Mesendoderm (in vitro differentiated cells): ENCODE data around the gene EVPL.
"Not testable (repeated sequence)": the region's sequence is repeated elsewhere in the genome, so short reads cannot be mapped to it uniquely, and the experiment has no call there.

Experiments used
- DNase-seq: peaks from one replicate; pipeline ENCODE4 v3.0.0; 2013
- H2AK5ac ChIP-seq: 2 replicates; pipeline ENCODE4 v1.6.1; 2013; ENCODE audit warnings: low read length, inconsistent platforms
- H2BK120ac ChIP-seq: 2 replicates; pipeline ENCODE4 v1.6.1; 2013; ENCODE audit warnings: low read depth, mild to moderate bottlenecking, low read length, moderate library complexity, mixed read lengths
- H2BK15ac ChIP-seq: replicated peaks from 2 replicates; pipeline ENCODE4 v1.6.1; 2013; ENCODE audit warnings: low read depth, mild to moderate bottlenecking, moderate library complexity
- H2BK5ac ChIP-seq: 2 replicates; pipeline ENCODE4 v1.6.1; 2013; ENCODE audit warnings: low read length, inconsistent platforms
- H3K18ac ChIP-seq: 2 replicates; pipeline ENCODE4 v1.6.1; 2013; ENCODE audit warnings: mild to moderate bottlenecking, low read length, mixed read lengths
- H3K23ac ChIP-seq: one replicate; pipeline ENCODE4 v1.6.1; 2013; ENCODE audit warnings: low read length
- H3K27ac ChIP-seq: 2 replicates; pipeline ENCODE4 v1.5.1; 2013; ENCODE audit warnings: low read depth, mild to moderate bottlenecking, inconsistent platforms, low read length, moderate library complexity
- H3K27me3 ChIP-seq: 2 replicates; pipeline ENCODE4 v1.6.1; 2013; ENCODE audit warnings: low read length, control low read depth, mild to moderate bottlenecking, inconsistent platforms; ENCODE audit not compliant: insufficient read depth, poor library complexity
- H3K36me3 ChIP-seq: 2 replicates; pipeline ENCODE4 v1.6.1; 2013; ENCODE audit warnings: low read length, inconsistent platforms; ENCODE audit not compliant: control insufficient read depth, insufficient read depth
- H3K4ac ChIP-seq: one replicate; pipeline ENCODE4 v1.6.1; 2013; ENCODE audit warnings: low read depth, mild to moderate bottlenecking, low read length, moderate library complexity
- H3K4me1 ChIP-seq: 2 replicates; pipeline ENCODE4 v1.6.1; 2013; ENCODE audit warnings: low read depth, low read length, inconsistent platforms; ENCODE audit not compliant: control insufficient read depth
- H3K4me2 ChIP-seq: 2 replicates; pipeline ENCODE4 v1.6.1; 2013; ENCODE audit warnings: low read length
- H3K4me3 ChIP-seq: 2 replicates; pipeline ENCODE4 v1.5.1; 2013; ENCODE audit warnings: mild to moderate bottlenecking, low read length
- H3K56ac ChIP-seq: one replicate; pipeline ENCODE4 v1.6.1; 2013; ENCODE audit warnings: low read length
- H3K79me1 ChIP-seq: 2 replicates; pipeline ENCODE4 v1.6.1; 2013; ENCODE audit warnings: low read length, inconsistent platforms
- H3K79me2 ChIP-seq: 2 replicates; pipeline ENCODE4 v1.6.1; 2013; ENCODE audit warnings: mild to moderate bottlenecking, low read length; ENCODE audit not compliant: control insufficient read depth, insufficient read depth
- H3K9ac ChIP-seq: 2 replicates; pipeline ENCODE4 v1.6.1; 2013; ENCODE audit warnings: low read length, inconsistent platforms
- H4K5ac ChIP-seq: one replicate; pipeline ENCODE4 v1.6.1; 2013; ENCODE audit warnings: low read length
- H4K8ac ChIP-seq: one replicate; pipeline ENCODE4 v1.6.1; 2013; ENCODE audit warnings: low read depth, mild to moderate bottlenecking, control low read depth, low read length, moderate library complexity
- WGBS: extraction: QIAGEN DNeasy Blood & Tissue Kit; methylation state at CpG from one replicate; pipeline ENCODE4 v1.1.7; 2013; ENCODE audit warnings: low lambda C conversion rate, missing lambda C conversion rate; ENCODE audit not compliant: insufficient coverage; ENCODE audit errors: extremely low coverage; 5-methylcytosine and 5-hydroxymethylcytosine counted together

The EVPL gene

DNA sequence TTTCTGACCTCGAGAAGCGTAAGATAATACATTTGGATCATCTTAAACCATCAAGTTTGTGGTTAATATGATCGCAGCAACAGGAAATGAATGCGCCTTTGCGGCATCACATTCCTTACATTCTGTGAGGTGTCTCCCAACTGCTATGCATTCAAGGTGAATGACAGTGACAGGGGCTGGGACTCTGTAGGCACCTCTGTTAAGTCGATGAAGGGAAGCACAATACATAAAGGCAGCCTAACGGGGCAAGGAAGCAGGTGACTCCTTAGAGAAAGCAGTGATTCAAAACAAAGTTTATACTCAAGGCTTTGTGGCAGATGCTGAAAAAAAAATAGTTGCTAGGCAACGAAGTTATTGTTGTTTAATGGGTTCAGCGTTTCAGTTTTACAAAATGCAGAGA lies 21.6 kb upstream of the EVPL start:
- Histone ChIP-seq H3K79me2 (no peaks in the 10 kb centered on the region), H2BK5ac (no peak overlapping the region)

DNA sequence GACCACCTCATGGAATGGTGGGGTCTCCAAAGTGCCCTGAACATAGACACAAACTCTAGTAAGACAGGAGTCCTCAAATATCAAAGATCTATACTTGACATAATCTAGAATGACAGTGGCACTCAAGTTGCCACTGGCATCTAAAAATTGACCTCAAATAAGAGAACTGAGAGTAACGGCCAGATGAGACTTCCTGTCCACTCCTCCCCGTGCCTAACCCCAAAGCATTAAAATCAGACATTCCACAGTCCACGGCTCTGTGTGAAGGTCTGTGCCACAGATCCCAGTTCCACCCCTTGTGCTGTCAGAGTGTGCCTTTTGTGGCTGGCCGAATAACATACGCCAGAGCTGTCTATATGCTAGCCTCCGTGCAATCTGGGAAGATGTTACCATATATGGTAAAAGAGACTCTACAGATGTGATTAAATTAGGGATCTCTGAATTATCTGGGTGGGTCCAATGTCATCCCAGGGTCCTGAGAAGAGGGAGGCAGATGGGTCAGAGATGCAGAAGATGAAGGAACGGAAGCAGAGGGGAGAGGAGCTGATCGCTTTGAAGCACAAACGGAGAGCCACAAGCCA lies 21.0 kb upstream of the EVPL start:
- H4K8ac ChIP-seq, result no peak overlapping the region
- no peak overlapping the region for H3K56ac ChIP-seq
- H3K27me3 ChIP-seq, result no peaks in the 10 kb centered on the region
- H3K9ac ChIP-seq, result no peak overlapping the region
- H4K5ac ChIP-seq, result no peak overlapping the region
- H3K23ac ChIP-seq, result no peak overlapping the region
- no peak overlapping the region for H2BK5ac ChIP-seq
- no peak overlapping the region for H3K4me2 ChIP-seq
- no CpG with 5 or more reads among the region's 9 CpGs for WGBS
- no peaks in the 10 kb centered on the region for H3K4me1 ChIP-seq
- H3K36me3 ChIP-seq, result peaks cover 27% of the 10 kb centered on the region
- peaks cover 1% of the 10 kb centered on the region for H3K79me1 ChIP-seq
- H2BK120ac ChIP-seq, result no peak overlapping the region
- no peak overlapping the region for H2AK5ac ChIP-seq
- DNase-seq, result no peak
- H3K4me3 ChIP-seq, result no peak overlapping the region
- H3K18ac ChIP-seq, result no peak overlapping the region
- no peak overlapping the region for H3K4ac ChIP-seq
- no peak overlapping the region for H2BK15ac ChIP-seq
- no peak overlapping the region for H3K27ac ChIP-seq
- H3K79me2 ChIP-seq, result no peaks in the 10 kb centered on the region

More for the DNA sequence above, 21.6 kb upstream of the EVPL start:
- peaks cover 1% of the 10 kb centered on the region for H3K79me1 ChIP-seq
- WGBS, result no CpG with 5 or more reads among the region's 9 CpGs
- H3K4me3 ChIP-seq, result no peak overlapping the region
- no peak overlapping the region for H3K56ac ChIP-seq
- H2BK15ac ChIP-seq, result no peak overlapping the region
- no peak overlapping the region for H2AK5ac ChIP-seq
- no peak overlapping the region for H3K4ac ChIP-seq
- H2BK120ac ChIP-seq, result no peak overlapping the region
- H3K36me3 ChIP-seq, result peaks cover 22% of the 10 kb centered on the region
- no peak overlapping the region for H3K27ac ChIP-seq
- no peak overlapping the region for H4K5ac ChIP-seq
- DNase-seq, result peak; percentile 82
- H3K4me1 ChIP-seq, result no peaks in the 10 kb centered on the region
- no peak overlapping the region for H3K18ac ChIP-seq
- no peak overlapping the region for H3K4me2 ChIP-seq
- no peak overlapping the region for H4K8ac ChIP-seq
- no peak overlapping the region for H3K23ac ChIP-seq
- no peaks in the 10 kb centered on the region for H3K27me3 ChIP-seq
- no peak overlapping the region for H3K9ac ChIP-seq

DNA sequence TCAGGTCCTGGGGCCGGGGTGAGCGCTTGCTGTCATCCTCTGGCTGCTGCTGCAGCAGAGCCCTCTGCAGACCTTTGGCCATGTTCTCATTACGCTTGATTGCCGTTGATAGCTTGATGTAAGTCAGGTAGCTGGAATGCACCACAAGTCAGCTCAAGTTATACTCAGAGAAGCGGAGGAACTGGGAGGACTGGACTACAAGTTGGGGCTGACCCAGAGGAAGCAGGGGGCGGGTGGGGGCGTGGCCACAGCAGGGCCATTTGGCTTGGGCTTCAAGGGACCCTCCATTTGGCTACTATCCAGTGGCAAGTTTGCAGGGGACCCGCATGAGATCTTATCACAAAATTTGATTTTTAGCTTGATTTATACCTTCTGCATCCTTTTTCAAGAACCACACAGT lies 19.0 kb upstream of the EVPL start:
- Histone ChIP-seq H4K8ac (no peak overlapping the region), H3K4ac (no peak overlapping the region), H3K4me1 (no peaks in the 10 kb centered on the region), H3K27me3 (no peaks in the 10 kb centered on the region), H3K56ac (no peak overlapping the region), H3K36me3 (peaks cover 31% of the 10 kb centered on the region), H2BK120ac (no peak overlapping the region), H2BK15ac (no peak overlapping the region), H3K23ac (no peak overlapping the region), H3K27ac (no peak overlapping the region), H4K5ac (no peak overlapping the region), H3K79me2 (no peaks in the 10 kb centered on the region), H3K79me1 (peaks cover 1% of the 10 kb centered on the region), H2BK5ac (no peak overlapping the region), H3K9ac (no peak overlapping the region), H3K18ac (no peak overlapping the region), H2AK5ac (no peak overlapping the region), H3K4me3 (no peak overlapping the region), H3K4me2 (no peak overlapping the region)
- no CpG with 5 or more reads among the region's 8 CpGs for WGBS
- DNase-seq, result no peak

DNA sequence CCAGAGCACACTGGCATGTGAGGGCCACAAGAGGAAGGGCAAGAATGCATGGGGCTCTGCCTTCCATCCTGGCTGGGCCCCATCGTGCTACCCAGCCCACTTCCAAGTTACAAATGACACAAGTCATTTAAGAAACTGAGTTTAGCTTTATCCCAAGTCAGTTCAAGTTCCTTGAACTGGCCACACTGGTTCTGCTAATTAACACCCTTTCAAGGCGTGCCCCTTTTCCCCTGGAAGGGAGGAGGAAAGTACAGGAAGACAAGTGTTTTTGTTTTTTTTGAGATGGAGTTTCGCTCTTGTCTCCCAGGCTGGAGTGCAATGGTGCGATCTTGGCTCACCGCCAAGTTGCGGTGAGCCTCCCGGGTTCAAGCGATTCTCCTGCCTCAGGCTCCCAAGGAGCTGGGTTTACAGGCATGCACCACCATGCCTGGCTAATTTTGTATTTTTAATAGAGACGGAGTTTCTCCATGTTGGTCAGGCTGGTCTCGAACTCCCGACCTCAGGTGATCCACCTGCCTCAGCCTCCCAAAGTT lies 17.4 kb upstream of the EVPL start:
- H3K4me2 ChIP-seq, H2BK5ac ChIP-seq, H2BK15ac ChIP-seq, H3K23ac ChIP-seq, H3K18ac ChIP-seq, H4K8ac ChIP-seq, H3K4ac ChIP-seq, H2BK120ac ChIP-seq, H3K27ac ChIP-seq, H3K4me1 ChIP-seq, H3K56ac ChIP-seq, H3K4me3 ChIP-seq, H3K79me2 ChIP-seq, H4K5ac ChIP-seq, DNase-seq, H3K27me3 ChIP-seq, H2AK5ac ChIP-seq, H3K79me1 ChIP-seq, H3K9ac ChIP-seq: not testable (repeated sequence)
- H3K36me3 ChIP-seq, result peaks cover 24% of the 10 kb centered on the region
- no CpG with 5 or more reads among the region's 11 CpGs for WGBS

DNA sequence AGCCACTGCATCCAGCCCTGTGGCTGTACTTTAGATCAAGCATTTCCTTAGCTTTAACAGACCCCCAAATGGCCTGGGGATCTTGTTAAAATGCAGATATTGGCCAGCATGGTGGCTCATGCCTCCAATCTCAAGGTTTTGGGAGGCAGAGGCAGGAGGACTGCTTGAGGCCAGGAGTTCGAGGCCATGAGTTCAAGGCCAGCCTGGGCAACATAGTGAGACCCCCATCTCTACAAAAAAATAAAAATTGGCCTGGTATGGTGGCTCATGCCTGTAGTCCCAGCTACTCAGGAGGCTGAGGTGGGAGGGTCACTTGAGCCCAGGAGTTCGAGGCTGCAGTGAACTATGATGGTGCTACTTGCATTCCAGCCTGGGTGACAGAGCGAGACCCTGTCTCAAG lies 15.8 kb upstream of the EVPL start:
- H3K4me2 ChIP-seq, H3K4me3 ChIP-seq, H3K9ac ChIP-seq, H3K27ac ChIP-seq, H3K56ac ChIP-seq, H3K27me3 ChIP-seq, H3K79me1 ChIP-seq, H3K4me1 ChIP-seq, H3K23ac ChIP-seq, H3K4ac ChIP-seq, H4K5ac ChIP-seq, H2BK15ac ChIP-seq, H2AK5ac ChIP-seq, H3K18ac ChIP-seq, DNase-seq, H2BK5ac ChIP-seq, H2BK120ac ChIP-seq, H3K79me2 ChIP-seq, H4K8ac ChIP-seq: not testable (repeated sequence)
- WGBS, result no CpG with 5 or more reads among the region's 3 CpGs
- H3K36me3 ChIP-seq, result peaks cover 19% of the 10 kb centered on the region

DNA sequence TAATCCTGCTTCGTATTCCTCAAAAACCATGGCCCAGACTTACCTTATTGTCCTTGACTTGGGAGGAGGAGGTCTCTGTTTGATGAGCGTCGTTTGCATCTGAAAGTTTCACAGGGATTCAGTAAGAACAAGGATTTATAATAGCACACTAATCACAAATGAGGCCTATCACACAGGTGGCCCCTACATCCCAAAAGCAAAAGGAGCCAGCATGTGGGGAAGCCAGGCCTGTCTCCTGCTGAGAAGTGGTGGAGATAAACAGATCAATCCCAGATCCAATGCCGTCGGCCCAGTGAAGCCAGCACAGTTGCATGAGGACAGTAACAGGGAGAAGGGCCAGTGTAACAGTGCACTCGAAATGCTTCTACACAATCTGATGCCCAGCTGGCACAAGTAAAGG lies 13.3 kb upstream of the EVPL start:
- Histone ChIP-seq H2BK15ac (no peak overlapping the region), H3K9ac (no peak overlapping the region), H3K79me1 (no peaks in the 10 kb centered on the region), H2AK5ac (no peak overlapping the region), H3K18ac (no peak overlapping the region), H3K4ac (no peak overlapping the region), H3K4me1 (no peaks in the 10 kb centered on the region), H3K4me3 (no peak overlapping the region), H3K56ac (no peak overlapping the region), H4K5ac (no peak overlapping the region), H3K27ac (no peak overlapping the region), H2BK5ac (no peak overlapping the region), H3K4me2 (no peak overlapping the region), H3K79me2 (no peaks in the 10 kb centered on the region), H2BK120ac (no peak overlapping the region), H3K36me3 (peaks cover 19% of the 10 kb centered on the region), H3K27me3 (no peaks in the 10 kb centered on the region), H3K23ac (no peak overlapping the region), H4K8ac (no peak overlapping the region)
- no CpG with 5 or more reads among the region's 6 CpGs for WGBS
- peak; percentile 57 for DNase-seq
